GM12801 (cell line): ENCODE measurements around the gene PCYT1A.

Experiments used
- TF ChIP-seq, protein P1 (sequence below): IDR thresholded peaks from one replicate; pipeline ENCODE4 v1.5.1; 2011; ENCODE audit warnings: control low read depth; ENCODE audit not compliant: insufficient read length; ENCODE audit errors: extremely low read depth

The PCYT1A gene

DNA sequence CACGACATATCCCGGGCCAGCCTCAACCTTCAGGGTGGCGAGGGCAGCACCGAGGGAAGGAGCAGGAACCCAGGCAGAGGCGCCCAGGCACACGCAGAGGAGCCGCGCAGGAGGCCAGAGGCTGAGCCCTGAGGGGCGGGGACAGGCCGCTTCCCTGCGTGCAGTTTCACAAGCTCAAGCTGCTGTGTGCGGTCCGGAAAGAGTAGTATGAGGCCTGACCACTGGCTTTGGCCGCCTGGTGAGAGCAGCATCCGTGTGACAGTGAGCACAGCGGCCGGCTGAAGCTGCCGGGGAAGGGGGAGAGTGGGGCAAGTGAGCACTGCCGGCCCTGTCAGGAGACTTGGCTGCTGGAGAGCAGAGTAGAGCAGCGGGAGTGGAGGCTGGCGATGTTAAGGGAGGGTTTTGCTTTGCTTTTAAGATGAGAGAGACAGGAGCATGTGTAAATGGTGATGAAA, 85.0 kb downstream of the PCYT1A start:
- TF ChIP-seq, protein P1, sequence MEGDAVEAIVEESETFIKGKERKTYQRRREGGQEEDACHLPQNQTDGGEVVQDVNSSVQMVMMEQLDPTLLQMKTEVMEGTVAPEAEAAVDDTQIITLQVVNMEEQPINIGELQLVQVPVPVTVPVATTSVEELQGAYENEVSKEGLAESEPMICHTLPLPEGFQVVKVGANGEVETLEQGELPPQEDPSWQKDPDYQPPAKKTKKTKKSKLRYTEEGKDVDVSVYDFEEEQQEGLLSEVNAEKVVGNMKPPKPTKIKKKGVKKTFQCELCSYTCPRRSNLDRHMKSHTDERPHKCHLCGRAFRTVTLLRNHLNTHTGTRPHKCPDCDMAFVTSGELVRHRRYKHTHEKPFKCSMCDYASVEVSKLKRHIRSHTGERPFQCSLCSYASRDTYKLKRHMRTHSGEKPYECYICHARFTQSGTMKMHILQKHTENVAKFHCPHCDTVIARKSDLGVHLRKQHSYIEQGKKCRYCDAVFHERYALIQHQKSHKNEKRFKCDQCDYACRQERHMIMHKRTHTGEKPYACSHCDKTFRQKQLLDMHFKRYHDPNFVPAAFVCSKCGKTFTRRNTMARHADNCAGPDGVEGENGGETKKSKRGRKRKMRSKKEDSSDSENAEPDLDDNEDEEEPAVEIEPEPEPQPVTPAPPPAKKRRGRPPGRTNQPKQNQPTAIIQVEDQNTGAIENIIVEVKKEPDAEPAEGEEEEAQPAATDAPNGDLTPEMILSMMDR: no peak

DNA sequence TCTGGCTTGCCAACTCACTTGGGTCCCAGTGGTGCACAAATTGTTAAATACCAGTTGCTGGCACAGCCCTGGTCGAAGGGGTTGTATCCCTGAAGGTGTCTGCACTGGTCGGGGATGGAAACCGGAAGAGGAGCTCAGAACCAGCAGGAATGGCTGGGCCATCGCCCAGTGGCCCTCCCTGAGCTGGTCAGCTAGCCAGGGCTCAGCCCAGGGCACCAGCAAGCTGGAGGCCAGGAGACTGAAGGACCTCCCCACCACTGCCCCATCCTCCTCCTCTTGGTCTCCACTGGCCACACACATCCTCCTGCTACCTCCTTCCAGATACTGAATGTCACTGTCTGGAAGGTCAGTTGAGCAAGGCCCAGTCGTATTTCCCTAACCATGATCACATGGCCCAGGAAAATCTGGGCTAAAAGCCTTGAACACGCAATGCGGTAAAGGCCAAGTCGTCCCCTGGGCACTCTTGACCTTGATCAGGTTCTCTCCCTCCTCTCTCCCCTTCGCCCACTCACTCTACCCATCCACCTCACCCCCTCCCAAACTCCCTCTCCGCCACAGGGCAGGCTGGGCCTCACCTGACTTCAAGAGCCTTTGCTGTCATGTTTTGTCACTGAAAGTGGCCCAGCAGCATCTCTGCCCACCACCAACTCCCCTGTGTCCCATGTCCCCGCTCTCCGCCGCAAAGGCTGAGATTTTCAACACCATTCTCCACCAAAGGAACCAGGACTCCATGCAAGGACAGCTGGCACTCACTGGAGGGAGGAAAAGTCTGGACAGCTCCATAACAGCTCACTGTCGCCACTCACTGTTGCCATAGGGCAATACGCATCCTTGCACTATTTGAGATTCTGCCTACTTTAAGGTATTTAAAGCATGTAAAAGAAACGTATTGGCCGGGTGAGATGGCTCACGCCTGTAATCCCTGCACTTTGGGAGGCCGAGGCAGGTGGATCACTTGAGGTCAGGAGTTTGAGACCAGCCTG, 88.5 kb downstream of the PCYT1A start:
- TF ChIP-seq, protein P1: no peak

DNA sequence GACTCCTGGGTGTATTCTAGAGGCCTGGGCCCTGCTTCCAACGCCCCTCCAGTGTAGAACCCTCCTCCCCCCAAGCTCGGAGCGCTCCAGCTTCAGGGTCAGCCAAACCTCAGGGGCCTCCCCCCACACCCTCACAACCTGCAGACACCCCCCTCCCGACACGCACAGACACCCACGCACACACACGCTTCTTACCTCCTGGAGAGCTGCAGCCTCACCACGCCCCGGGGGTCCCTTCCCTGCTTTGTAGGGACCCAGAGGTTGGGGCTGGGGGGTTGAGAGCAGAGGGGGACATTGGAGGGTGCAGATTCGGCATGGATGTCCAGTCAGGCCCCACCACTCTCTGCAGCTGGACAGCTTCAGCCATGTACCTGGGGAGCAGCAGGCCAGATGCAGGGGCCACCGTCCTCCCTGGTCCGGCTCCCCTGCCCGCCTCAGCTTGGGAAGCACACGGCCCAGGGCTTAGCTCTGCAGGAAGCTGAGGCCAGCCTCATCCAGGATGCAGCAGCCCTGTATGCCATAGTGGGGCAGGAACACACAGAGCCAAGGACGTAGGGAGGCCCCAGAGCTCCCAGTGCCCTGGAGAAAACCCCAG, 89.3 kb downstream of the PCYT1A start:
- TF ChIP-seq, protein P1: no peak

DNA sequence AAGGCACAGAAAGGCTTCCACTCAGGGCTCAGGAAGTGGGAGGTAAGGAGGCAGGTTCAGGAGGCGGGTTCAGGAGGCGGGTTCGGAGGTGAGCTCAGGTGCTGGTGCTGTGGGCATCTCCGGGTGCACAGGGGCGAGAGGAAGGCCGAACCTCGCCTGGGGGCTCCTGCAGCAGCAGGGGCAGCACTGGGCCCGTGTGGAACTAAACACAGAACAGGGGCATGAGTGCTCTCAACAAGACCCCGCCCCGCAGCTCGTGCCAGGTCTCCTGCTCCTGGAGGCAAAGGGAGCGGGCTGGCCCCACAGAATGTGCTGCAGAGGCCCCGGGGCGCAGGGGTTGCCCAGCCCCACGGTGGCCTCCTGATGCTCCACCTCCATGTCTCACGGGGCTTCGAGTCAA, 90.0 kb downstream of the PCYT1A start:
- TF ChIP-seq, protein P1: no peak

DNA sequence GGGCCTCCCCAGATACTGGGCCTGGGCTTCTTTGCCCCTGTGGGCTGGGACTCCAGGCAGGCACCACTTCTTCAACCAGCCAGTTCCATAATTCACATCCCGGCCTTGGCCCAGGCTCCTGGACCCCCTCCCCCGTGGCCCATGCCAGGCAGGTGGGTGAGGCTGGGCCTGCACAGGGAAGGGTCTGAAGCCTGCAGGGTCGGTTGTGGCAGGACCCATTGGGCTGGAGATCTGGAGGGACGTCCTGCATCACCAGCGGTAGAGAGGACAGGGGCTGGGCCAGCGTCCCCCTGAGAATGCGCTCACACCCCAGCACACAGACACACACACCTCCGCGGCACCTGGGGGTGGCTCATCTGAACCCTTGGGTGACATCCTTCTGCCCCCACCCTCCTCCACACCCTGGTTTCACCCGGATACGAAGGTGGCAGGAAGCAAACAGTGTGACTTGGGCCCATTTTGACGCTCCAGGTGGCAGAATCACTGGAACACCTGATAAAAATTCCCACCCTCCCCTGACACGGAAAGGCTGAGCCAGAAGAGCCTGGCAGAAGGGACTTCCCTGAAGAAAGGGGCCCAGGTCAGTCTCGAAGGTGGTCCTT, 91.8 kb downstream of the PCYT1A start:
- TF ChIP-seq, protein P1: no peak

DNA sequence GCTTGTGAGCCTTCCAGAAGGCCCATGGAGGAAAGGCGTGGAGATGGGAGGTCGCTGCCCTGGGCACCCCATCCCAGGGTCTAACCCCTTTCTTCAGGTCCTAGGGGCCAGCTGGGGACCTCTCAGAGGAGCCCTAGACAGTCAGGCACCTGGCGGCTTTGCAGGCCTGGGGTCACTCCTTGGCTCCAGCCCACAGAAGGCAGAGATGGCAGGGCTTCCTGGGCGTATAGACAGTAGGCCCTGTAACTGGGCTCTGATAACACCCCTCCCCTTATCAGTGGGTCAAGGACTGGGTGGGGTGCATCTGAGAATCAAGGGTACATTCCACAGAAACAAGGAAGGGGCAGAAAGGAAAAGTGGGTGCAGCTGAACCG, 93.0 kb downstream of the PCYT1A start:
- TF ChIP-seq, protein P1: no peak
